Sigmoid colon (tissue), 7 donors: ENCODE measurements around the gene VAX1. TPM values are rescaled to one million over a fixed set of nuclear protein-coding genes. Genes with fewer than 3 reads are reported as not detected.
A peak's percentile ranks its signal among the peaks of the same experiment; 100 is the strongest.

ENCODE experiments used
- DNase-seq: peaks from one replicate; pipeline ENCODE4 v3.0.0-alpha.2; 2019
- H3K27ac ChIP-seq, 4 donors: fragments of 200-600 bp; sonication (generic); one replicate each; pipeline ENCODE4 v1.5.1; 2016 to 2019; ENCODE audit warnings: mild to moderate bottlenecking in 1 of 4
- H3K27me3 ChIP-seq, 3 donors: fragments of 200-600 bp; sonication (generic); one replicate each; pipeline ENCODE4 v1.5.1; 2019; ENCODE audit warnings: mild to moderate bottlenecking in 1 of 3
- H3K36me3 ChIP-seq, 4 donors: fragments of 200-600 bp; sonication (generic); one replicate each; pipeline ENCODE4 v1.5.1; 2016 to 2019
- H3K4me1 ChIP-seq, 4 donors: fragments of 200-600 bp; sonication (generic); one replicate each; pipeline ENCODE4 v1.5.1; 2017 to 2019
- H3K4me3 ChIP-seq, 4 donors: fragments of 200-600 bp; sonication (generic); one replicate each; pipeline ENCODE4 v1.5.1; 2017 to 2019; ENCODE audit warnings: mild to moderate bottlenecking in 2 of 4, moderate library complexity in 1 of 4
- H3K9me3 ChIP-seq, 4 donors: fragments of 200-600 bp in 3 of 4; sonication (generic) in 3 of 4; one replicate each; pipeline versions ENCODE4 v1.5.1 to v1.6.1; 2013 to 2019
- CTCF ChIP-seq, 4 experiments: fragments of 450-650 bp in 3 of 4; fragments of 200-600 bp in 1 of 4; IDR thresholded peaks; one replicate each; pipeline ENCODE4 v1.5.1; 2016 to 2019; ENCODE audit warnings: antibody characterized with exemption in 4 of 4, mild to moderate bottlenecking in 3 of 4, moderate library complexity in 2 of 4
- EP300 ChIP-seq, 4 donors: sonication (generic); formaldehyde crosslinking; IDR thresholded peaks; one replicate each; pipeline ENCODE4 v1.6.1; 2017; ENCODE audit warnings: antibody characterized with exemption in 4 of 4
- POLR2A ChIP-seq, 2 donors: fragments of 450-650 bp; IDR thresholded peaks; one replicate each; pipeline ENCODE4 v1.6.1; 2016; ENCODE audit warnings: antibody characterized with exemption in 2 of 2, mild to moderate bottlenecking in 2 of 2, moderate library complexity in 2 of 2
- POLR2AphosphoS5 ChIP-seq, 4 donors: sonication (generic); formaldehyde crosslinking; IDR thresholded peaks; one replicate each; pipeline ENCODE4 v1.6.1; 2017; ENCODE audit warnings: antibody characterized with exemption in 4 of 4
- WGBS, 2 donors: extraction: QIAGEN DNeasy Blood & Tissue Kit; methylation state at CpG; one replicate each; pipeline ENCODE4 v1.1.7; 2013; 5-methylcytosine and 5-hydroxymethylcytosine counted together
- intact Hi-C: fragments of 100-400 bp; cut with DNase I; formaldehyde crosslinking; loops from one replicate; pipeline ENCODE4 v1.15.1; 2023
- polyA plus RNA-seq, 3 donors: library from polyadenylated mRNA; stranded (reverse); fragments of 200-250 nt; gene quantifications; one replicate each; pipeline ENCODE4 v1.2.3, GENCODE V29; 2013
- total RNA-seq, 4 donors: library from RNA; depleted of rRNA; stranded (reverse); fragments of >200 nt; gene quantifications; one replicate each; pipeline ENCODE4 v1.1.0, GENCODE V29; 2016
- donor health status: healthy with polysubstance abuse.
- donor health status: Bipolar disorder and iron deficiency.
- donor health status: healthy.

VAX1 gene
- total and polyA plus RNA-seq, 7 donors, result not detected

GRCh38 chr10:117166418-117167345 is 28.6 kb upstream of the VAX1 start:
- H3K27ac ChIP-seq, result no peak overlapping the region
- intact Hi-C loops, result loop anchor here (5.0 kb wide), 1 partner anchor 484 kb away; no protein-coding TSS in a partner anchor
- H3K4me3 ChIP-seq, result no peak overlapping the region
- no peaks in the 10 kb centered on the region for H3K9me3 ChIP-seq
- DNase-seq, result no peak
- H3K27me3 ChIP-seq, result peaks cover 68 to 100% (median 91%) of the 10 kb centered on the region in 3 donors
- no peaks in the 10 kb centered on the region for H3K36me3 ChIP-seq
- WGBS, 2 donors, result 13 to 14% methylated on average over 41 of the region's 41 CpGs
- no peak for TF ChIP-seq CTCF (IDR thresholded peaks at IDR 0.05)
- no peak for TF ChIP-seq EP300 (IDR thresholded peaks at IDR 0.05)
- TF ChIP-seq POLR2AphosphoS5 (IDR thresholded peaks at IDR 0.05), result no peak
- no peak for TF ChIP-seq POLR2A (IDR thresholded peaks at IDR 0.05)
- H3K4me1 ChIP-seq, result peaks cover 0 to 57% (median 44%) of the 10 kb centered on the region in 4 donors

GRCh38 chr10:117165538-117166417 is 27.7 kb upstream of the VAX1 start:
- H3K4me1 ChIP-seq, result peaks cover 0 to 57% (median 44%) of the 10 kb centered on the region in 4 donors
- peaks cover 72 to 100% (median 96%) of the 10 kb centered on the region in 3 donors for H3K27me3 ChIP-seq
- TF ChIP-seq EP300 (IDR thresholded peaks at IDR 0.05), result no peak
- TF ChIP-seq POLR2A (IDR thresholded peaks at IDR 0.05), result no peak
- peak in 2 of 4 experiments; percentile 32 to 34 for TF ChIP-seq CTCF (IDR thresholded peaks at IDR 0.05)
- TF ChIP-seq POLR2AphosphoS5 (IDR thresholded peaks at IDR 0.05), result no peak

GRCh38 chr10:117164592-117165537 is 26.8 kb upstream of the VAX1 start:
- Histone ChIP-seq H3K4me1 (peaks cover 0 to 57% (median 44%) of the 10 kb centered on the region in 4 donors), H3K9me3 (no peaks in the 10 kb centered on the region), H3K27me3 (peaks cover 75 to 100% (median 98%) of the 10 kb centered on the region in 3 donors), H3K27ac (no peak overlapping the region), H3K36me3 (no peaks in the 10 kb centered on the region), H3K4me3 (peak overlapping the region in 3 of 4 donors; percentile 13 to 27 (median 22))
- WGBS, 2 donors, result 4 to 6% methylated on average over 32 of the region's 32 CpGs
- intact Hi-C loops, result loop anchor here (5.0 kb wide), 1 partner anchor 483 kb away; no protein-coding TSS in a partner anchor
- no peak for TF ChIP-seq POLR2AphosphoS5 (IDR thresholded peaks at IDR 0.05)
- TF ChIP-seq POLR2A (IDR thresholded peaks at IDR 0.05), result no peak
- no peak for TF ChIP-seq CTCF (IDR thresholded peaks at IDR 0.05)
- TF ChIP-seq EP300 (IDR thresholded peaks at IDR 0.05), result no peak
- no peak for DNase-seq

More at GRCh38 chr10:117165538-117166417, 27.7 kb upstream of the VAX1 start:
- Histone ChIP-seq H3K36me3 (no peaks in the 10 kb centered on the region), H3K9me3 (no peaks in the 10 kb centered on the region), H3K27ac (no peak overlapping the region), H3K4me3 (peak overlapping the region in 3 of 4 donors; percentile 13 to 27 (median 22))
- WGBS, 2 donors, result 2 to 3% methylated on average over 51 of the region's 51 CpGs
- intact Hi-C loops, result loop anchor here (5.0 kb wide), 1 partner anchor 483 kb away; no protein-coding TSS in a partner anchor
- DNase-seq, result no peak
